Measurements from ENCODE around the gene NUP50.

Gene NUP50

GRCh38 chr22:45125188-45125587 is 38.5 kb upstream of the NUP50 start:
- H3K4me3 ChIP-seq (ENCODE audit: severe bottlenecking) = no peak overlapping the region
- no peaks in the 10 kb centered on the region for H3K9me3 ChIP-seq (ENCODE audit: severe bottlenecking)
- no peaks in the 10 kb centered on the region for H3K36me3 ChIP-seq (ENCODE audit: low read depth)
- TF ChIP-seq CTCF (IDR thresholded peaks at IDR 0.05; ENCODE audit: poor library complexity, severe bottlenecking) = no peak
- ATAC-seq (ENCODE audit: low read depth) = no peak
- peaks cover 7% of the 10 kb centered on the region for H3K4me1 ChIP-seq (ENCODE audit: insufficient read depth, poor library complexity, severe bottlenecking)
- no peak for DNase-seq (ENCODE audit: low spot score)
- no peaks in the 10 kb centered on the region for H3K27me3 ChIP-seq (ENCODE audit: insufficient read depth, poor library complexity, severe bottlenecking)
- no peak overlapping the region for H3K27ac ChIP-seq (ENCODE audit: poor library complexity, severe bottlenecking)

- DNase-seq (ENCODE audit: low spot score) (no peak), ATAC-seq (ENCODE audit: low read depth) (peak; percentile 58; the same call in 2 of the 3 replicates)
- H3K27me3 ChIP-seq (ENCODE audit: insufficient read depth, poor library complexity, severe bottlenecking) = no peaks in the 10 kb centered on the region
- no peak overlapping the region for H3K27ac ChIP-seq (ENCODE audit: poor library complexity, severe bottlenecking)
- H3K4me3 ChIP-seq (ENCODE audit: severe bottlenecking) = no peak overlapping the region
- no peaks in the 10 kb centered on the region for H3K4me1 ChIP-seq (ENCODE audit: insufficient read depth, poor library complexity, severe bottlenecking)
- no peaks in the 10 kb centered on the region for H3K36me3 ChIP-seq (ENCODE audit: low read depth)
- no peaks in the 10 kb centered on the region for H3K9me3 ChIP-seq (ENCODE audit: severe bottlenecking)
- no peak for TF ChIP-seq CTCF (IDR thresholded peaks at IDR 0.05; ENCODE audit: poor library complexity, severe bottlenecking)
These were observed 35.9 kb upstream of the NUP50 start for GRCh38 chr22:45127866-45128265.

GRCh38 chr22:45129703-45130524 is 33.8 kb upstream of the NUP50 start:
- peaks cover 12% of the 10 kb centered on the region; the same call in 1 of the 2 replicates for H3K36me3 ChIP-seq (ENCODE audit: low read depth)
- no peaks in the 10 kb centered on the region for H3K9me3 ChIP-seq (ENCODE audit: severe bottlenecking)
- H3K4me1 ChIP-seq (ENCODE audit: insufficient read depth, poor library complexity, severe bottlenecking) = no peaks in the 10 kb centered on the region
- H3K27ac ChIP-seq (ENCODE audit: poor library complexity, severe bottlenecking) = no peak overlapping the region
- H3K27me3 ChIP-seq (ENCODE audit: insufficient read depth, poor library complexity, severe bottlenecking) = no peaks in the 10 kb centered on the region
- H3K4me3 ChIP-seq (ENCODE audit: severe bottlenecking) = no peak overlapping the region
- no peak for TF ChIP-seq CTCF (IDR thresholded peaks at IDR 0.05; ENCODE audit: poor library complexity, severe bottlenecking)
- DNase-seq (ENCODE audit: low spot score) (no peak), ATAC-seq (ENCODE audit: low read depth) (no peak)

- H3K4me3 ChIP-seq (ENCODE audit: severe bottlenecking) = no peak overlapping the region
- H3K27ac ChIP-seq (ENCODE audit: poor library complexity, severe bottlenecking) = no peak overlapping the region
- DNase-seq (ENCODE audit: low spot score) = no peak
- no peaks in the 10 kb centered on the region for H3K4me1 ChIP-seq (ENCODE audit: insufficient read depth, poor library complexity, severe bottlenecking)
- no peak for TF ChIP-seq CTCF (IDR thresholded peaks at IDR 0.05; ENCODE audit: poor library complexity, severe bottlenecking)
- ATAC-seq (ENCODE audit: low read depth) = no peak
- no peaks in the 10 kb centered on the region for H3K9me3 ChIP-seq (ENCODE audit: severe bottlenecking)
- H3K36me3 ChIP-seq (ENCODE audit: low read depth) = peaks cover 12% of the 10 kb centered on the region; the same call in 1 of the 2 replicates
- H3K27me3 ChIP-seq (ENCODE audit: insufficient read depth, poor library complexity, severe bottlenecking) = no peaks in the 10 kb centered on the region
These were observed 32.8 kb upstream of the NUP50 start for GRCh38 chr22:45130891-45131290.

GRCh38 chr22:45131749-45132148 is 32.0 kb upstream of the NUP50 start:
- Histone ChIP-seq H3K9me3 (ENCODE audit: severe bottlenecking) (no peaks in the 10 kb centered on the region), H3K27ac (ENCODE audit: poor library complexity, severe bottlenecking) (no peak overlapping the region), H3K4me3 (ENCODE audit: severe bottlenecking) (no peak overlapping the region), H3K4me1 (ENCODE audit: insufficient read depth, poor library complexity, severe bottlenecking) (no peaks in the 10 kb centered on the region), H3K27me3 (ENCODE audit: insufficient read depth, poor library complexity, severe bottlenecking) (no peaks in the 10 kb centered on the region), H3K36me3 (ENCODE audit: low read depth) (peaks cover 12% of the 10 kb centered on the region; the same call in 1 of the 2 replicates)
- ATAC-seq (ENCODE audit: low read depth) (no peak), DNase-seq (ENCODE audit: low spot score) (no peak)
- no peak for TF ChIP-seq CTCF (IDR thresholded peaks at IDR 0.05; ENCODE audit: poor library complexity, severe bottlenecking)
